ENCODE results near the gene DNAH17.

The DNAH17 gene

DNA sequence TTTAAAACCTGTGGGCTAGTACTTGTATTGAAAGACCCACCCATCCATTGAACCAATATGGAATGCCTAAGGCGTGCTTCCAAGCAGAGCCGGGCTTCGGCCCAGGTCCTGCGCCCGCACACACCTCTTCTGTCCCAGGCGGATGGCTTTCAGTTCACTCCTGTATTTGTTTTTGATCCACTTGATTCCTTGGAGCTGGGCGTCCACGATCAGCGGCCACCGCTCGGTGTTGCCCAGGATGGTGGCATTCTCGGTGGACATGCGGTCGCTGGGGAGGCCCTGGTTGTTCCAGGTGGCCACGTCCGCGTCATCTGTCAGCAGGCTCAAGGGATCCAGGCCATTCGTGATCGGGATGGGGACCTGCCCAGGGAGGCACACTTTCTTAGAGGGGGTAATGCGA, 122.8 kb downstream of the DNAH17 start:
- DNase-seq (ENCODE audit: low read depth in 3 of 3) = no peak

GRCh38 chr17:78451753-78452152, 125.4 kb downstream of the DNAH17 start:
- DNase-seq (ENCODE audit: low read depth in 3 of 3) = no peak

- no peak for DNase-seq (ENCODE audit: low read depth in 3 of 3)
Observed at GRCh38 chr17:78450696-78451345, 126.4 kb downstream of the DNAH17 start.

DNA sequence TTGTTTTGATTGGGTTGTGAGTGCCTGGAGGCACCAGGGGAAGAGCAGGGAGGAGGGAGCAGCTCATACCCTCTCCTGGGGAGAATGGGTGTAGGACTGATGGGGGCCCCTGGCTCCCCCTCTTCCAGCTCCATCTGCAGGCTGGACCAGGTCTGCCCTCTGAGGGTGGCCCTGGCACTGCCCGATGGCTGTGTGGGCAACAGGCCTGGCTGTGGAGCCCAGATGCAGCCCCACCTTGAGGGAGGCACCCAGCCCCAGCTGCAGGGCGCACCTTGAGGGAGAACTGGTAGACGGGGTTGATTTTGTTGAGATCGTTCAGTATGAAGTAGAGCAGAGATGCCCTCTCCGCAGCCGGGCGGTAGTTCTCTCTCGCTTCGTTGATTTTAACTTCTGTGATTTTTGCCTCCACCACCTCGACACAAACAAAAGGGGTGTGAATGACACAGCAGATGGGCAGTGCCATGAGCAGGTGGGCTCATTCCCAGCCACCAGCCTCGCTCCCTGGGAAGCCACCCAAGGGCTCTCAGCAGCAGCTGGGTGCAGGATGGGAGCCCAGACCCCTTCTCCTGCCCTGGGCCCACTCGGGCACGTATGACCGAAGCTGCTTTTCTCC, 127.1 kb downstream of the DNAH17 start:
- DNase-seq (ENCODE audit: low read depth in 3 of 3) = no peak

- DNase-seq (ENCODE audit: low read depth in 3 of 3) = no peak
Observed at GRCh38 chr17:78448356-78448993, 128.7 kb downstream of the DNAH17 start.

DNA sequence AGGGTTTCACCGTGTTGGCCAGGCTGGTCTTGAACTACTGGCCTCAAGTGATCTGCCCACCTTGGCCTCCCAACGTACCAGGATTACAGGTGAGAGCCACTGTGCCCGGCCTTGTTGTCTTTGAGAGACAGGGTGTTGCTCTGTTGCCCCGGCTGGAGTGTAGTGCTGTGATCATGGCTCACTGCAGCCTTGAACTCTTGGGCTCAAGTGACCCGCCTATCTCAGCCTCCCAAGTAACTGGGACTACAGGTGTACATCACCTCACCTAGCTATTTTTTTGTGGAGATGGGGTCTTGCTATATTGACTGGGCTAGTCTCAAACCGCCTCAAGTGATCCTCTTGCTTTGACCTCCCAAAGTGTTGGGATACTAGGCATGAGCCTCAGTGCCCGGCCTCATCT, 130.4 kb downstream of the DNAH17 start:
- no peak for DNase-seq (ENCODE audit: low read depth in 3 of 3)

GRCh38 chr17:78444392-78444791, 132.8 kb downstream of the DNAH17 start:
- DNase-seq (ENCODE audit: low read depth in 3 of 3) = no peak

GRCh38 chr17:78442648-78443218, 134.5 kb downstream of the DNAH17 start:
- DNase-seq (ENCODE audit: low read depth in 3 of 3) = no peak

DNA sequence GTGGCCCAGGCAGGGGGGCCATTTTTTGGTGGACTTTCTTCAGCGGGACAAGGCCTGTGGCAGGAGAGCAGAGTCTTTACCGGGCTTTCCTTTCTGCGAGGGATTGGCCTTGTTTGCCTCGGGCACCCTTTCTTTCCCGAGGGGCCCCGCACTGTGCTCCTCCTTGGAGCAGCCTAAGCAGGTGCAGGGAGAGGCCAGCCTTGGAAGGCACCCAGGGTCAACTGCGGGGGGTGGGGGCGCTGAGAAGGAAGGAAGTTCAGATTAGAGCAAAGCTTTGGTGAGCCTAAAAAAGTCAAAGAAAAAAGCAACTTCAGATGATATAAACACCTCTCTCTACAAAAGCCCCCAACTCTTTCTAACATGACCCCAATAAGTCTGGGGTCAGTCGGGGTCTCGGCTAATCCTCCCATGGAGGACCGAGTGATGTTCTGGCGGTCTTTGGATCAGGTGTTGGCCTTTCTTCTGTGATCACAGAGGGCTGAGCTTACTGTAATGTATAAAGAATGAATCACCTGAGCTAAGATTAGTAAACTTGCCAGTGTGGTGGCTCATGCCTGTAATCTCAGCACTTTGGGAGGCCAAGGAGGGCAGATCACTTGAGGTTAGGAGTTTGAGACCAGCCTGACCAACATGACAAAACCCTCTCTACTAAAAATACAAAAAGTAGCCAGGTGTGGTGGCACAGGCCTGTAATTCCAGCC, 135.8 kb downstream of the DNAH17 start:
- DNase-seq (ENCODE audit: low read depth in 3 of 3) = no peak

GRCh38 chr17:78438694-78439325, 138.4 kb downstream of the DNAH17 start:
- no peak for DNase-seq (ENCODE audit: low read depth in 3 of 3)

DNA sequence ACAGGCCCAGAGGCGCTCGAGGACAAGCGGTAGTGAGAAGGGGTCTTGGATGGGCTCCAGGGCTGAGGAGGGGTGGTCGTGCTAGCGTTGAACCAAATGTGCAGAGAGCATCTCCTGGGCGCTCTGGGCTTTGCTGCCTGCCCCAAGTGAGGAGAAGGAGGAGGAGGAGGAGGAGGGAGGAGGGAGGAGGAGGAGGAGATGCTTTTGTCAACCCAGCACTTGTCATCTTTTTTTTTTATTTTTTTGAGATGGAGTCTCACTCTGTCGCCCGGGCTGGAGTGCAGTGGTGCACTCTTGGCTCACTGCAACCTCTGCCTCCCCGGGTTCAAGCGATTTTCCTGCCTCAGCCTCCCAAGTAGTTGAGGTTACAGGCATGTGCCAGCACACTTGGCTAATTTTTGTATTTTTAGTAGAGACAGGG, 138.9 kb downstream of the DNAH17 start:
- no peak for DNase-seq (ENCODE audit: low read depth in 3 of 3)

DNA sequence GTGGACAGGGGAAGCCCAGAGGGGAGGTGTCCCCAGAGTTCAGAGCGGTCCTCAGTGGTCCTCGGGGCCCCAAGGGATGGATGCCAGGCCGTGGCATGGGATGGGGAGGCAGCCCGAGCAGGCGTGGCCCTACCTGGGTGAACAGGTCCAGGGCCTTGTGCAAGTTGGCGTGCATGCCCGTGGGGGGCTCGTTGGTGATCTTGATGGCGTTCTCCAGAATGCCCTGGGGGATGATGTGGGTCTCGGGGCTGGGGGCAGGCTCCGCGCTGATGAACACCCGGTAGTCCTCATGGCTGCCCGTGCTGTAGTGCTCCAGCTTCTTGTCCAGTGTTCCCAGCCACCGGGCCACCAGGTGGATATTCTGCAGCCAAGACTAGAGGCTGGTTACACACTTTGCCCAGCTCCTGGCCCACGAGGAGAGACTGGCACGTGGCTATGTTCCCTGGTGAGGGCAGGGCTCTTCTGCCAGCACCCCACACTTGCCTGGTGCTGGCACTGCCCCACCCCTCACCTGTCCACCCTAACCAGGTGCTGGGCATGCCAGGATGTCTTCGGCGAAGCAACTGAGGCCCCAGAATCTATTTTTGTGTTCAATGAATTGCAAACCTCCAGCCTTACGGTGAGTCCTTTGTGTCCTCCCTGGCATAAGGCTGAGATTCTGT, 139.6 kb downstream of the DNAH17 start:
- no peak for DNase-seq (ENCODE audit: low read depth in 3 of 3)

DNA sequence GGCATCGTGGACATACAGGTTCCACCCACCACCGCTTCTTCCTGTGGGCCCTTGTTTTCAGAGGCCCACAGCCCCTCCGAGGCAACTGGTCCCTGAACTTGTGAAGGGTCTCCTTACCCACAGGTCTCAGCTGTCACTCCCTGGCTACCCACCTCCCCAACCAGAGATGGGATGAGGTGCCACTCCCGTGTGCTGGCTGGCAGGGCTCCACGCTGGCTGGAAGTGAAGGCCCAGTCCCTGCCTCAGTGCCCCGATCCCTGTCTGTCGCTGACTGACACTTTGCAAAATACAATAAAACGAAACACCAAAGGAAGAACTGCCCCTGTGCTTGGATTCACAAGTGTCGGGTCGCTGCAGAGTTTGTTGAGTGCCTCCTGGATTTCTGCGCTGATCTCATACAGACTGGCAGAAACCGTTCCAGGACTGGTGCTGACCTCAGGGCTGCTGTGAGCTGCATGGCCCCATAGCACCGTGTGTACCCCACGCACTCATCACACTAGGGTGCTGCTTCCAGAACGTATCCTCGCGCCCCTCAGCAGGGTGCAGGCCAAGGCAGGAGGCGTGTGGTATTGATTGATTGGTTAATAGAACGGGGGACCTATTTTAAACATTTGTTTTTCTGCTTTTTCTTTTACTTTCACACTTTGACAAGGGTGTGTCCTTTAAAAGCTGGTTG, 141.7 kb downstream of the DNAH17 start:
- no peak for DNase-seq (ENCODE audit: low read depth in 3 of 3)

- DNase-seq (ENCODE audit: low read depth in 3 of 3) = no peak
Observed at GRCh38 chr17:78434455-78435329, 142.5 kb downstream of the DNAH17 start.

DNA sequence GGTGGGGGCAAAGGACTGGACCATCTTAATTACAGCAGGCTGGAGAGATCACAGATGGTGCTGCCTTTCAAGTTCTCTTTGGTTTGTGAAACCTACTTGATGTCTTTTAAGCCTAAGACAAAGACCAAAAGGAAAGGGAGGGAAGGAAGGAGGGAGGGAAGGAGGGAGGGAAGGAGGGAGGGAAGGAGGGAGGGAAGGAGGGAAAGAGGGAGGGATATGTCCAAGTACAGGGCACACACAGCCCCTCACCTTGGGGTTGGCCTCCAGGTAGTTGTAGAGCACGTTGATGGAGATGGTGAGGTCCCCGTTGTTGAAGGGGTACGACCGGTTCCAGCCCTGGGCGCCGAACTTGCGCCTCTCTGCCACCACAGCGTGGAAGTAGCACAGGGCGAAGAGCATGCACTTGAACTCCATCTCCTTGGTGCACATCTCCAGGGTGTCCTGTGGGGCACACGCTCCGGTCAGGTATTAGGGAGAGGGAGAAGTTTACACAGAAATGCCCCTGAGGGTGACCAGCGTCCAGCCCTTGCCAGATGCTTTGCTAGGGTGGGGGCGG, 143.3 kb downstream of the DNAH17 start:
- no peak for DNase-seq (ENCODE audit: low read depth in 3 of 3)

GRCh38 chr17:78433013-78433727, 144.0 kb downstream of the DNAH17 start:
- DNase-seq (ENCODE audit: low read depth in 3 of 3) = no peak

GRCh38 chr17:78432226-78433012, 144.8 kb downstream of the DNAH17 start:
- no peak for DNase-seq (ENCODE audit: low read depth in 3 of 3)

DNA sequence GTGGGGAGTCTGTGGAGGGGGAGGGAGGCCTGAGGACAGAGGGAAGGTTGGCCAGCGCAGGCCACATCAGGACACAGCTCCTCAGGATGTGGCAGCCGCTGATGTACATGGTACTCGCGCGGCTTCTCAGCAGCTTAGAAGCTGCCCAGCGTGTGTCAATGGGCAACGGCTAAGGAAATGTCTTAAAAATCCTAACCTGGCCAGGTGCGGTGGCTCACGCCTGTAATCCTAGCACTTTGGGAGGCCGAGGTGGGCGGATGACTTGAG, 145.6 kb downstream of the DNAH17 start:
- DNase-seq (ENCODE audit: low read depth in 3 of 3) = no peak
